Measurements from ENCODE around the gene DUOXA2. TPM values are rescaled to one million over a fixed set of nuclear protein-coding genes. Genes with fewer than 3 reads are reported as not detected.

The DUOXA2 gene
- total and polyA plus RNA-seq, 2 donors (not counting 1 experiment from before 2014, with no cell fraction given), result not detected

- H3K36me3 ChIP-seq (ENCODE audit: control insufficient read depth, insufficient read depth, low read length), result no peaks in the 10 kb centered on the region
- no peak for DNase-seq (ENCODE audit: low read depth in 2 of 2)
- H3K9me3 ChIP-seq (ENCODE audit: control insufficient read depth, insufficient read depth, low read depth, low read length), result no peaks in the 10 kb centered on the region
- peaks cover 19% of the 10 kb centered on the region for H3K27me3 ChIP-seq (ENCODE audit: control insufficient read depth, insufficient read depth, low read length)
- no peak overlapping the region for H2AFZ ChIP-seq (ENCODE audit: low read length)
- H3K9ac ChIP-seq (ENCODE audit: insufficient read depth, low read length), result no peak overlapping the region
- H4K20me1 ChIP-seq (ENCODE audit: control insufficient read depth, extremely low read depth, insufficient read depth, low read length), result no peaks in the 10 kb centered on the region
- TF ChIP-seq CTCF (conservative IDR thresholded peaks at IDR 0.05 in 1 of 2, IDR thresholded peaks at IDR 0.05 in 1 of 2; ENCODE audit: low read depth in 1 of 2, low read length in 2 of 2) (no peak), EZH2 (IDR thresholded peaks at IDR 0.05; ENCODE audit: low read length, missing control alignments) (no peak)
- no peak overlapping the region for H3K4me3 ChIP-seq (replicated peaks in 1 of 4; ENCODE audit: control extremely low read depth in 1 of 4, insufficient read depth in 1 of 4, low read depth in 3 of 4, low read length in 4 of 4)
- no peaks in the 10 kb centered on the region for H3K79me2 ChIP-seq (ENCODE audit: control insufficient read depth, insufficient read depth, low read length)
- H3K27ac ChIP-seq (ENCODE audit: insufficient read depth, low read length), result no peak overlapping the region
- no peaks in the 10 kb centered on the region for H3K4me1 ChIP-seq (ENCODE audit: control insufficient read depth, extremely low read depth, insufficient read depth, low read length)
- no peak overlapping the region for H3K4me2 ChIP-seq (ENCODE audit: extremely low read depth, insufficient read depth, low read length)
These were observed 7.9 kb upstream of the DUOXA2 start for GRCh38 chr15:45106002-45106790.

GRCh38 chr15:45107941-45108630, 6.0 kb upstream of the DUOXA2 start:
- Histone ChIP-seq H3K9me3 (ENCODE audit: control insufficient read depth, insufficient read depth, low read depth, low read length) (no peaks in the 10 kb centered on the region), H3K27me3 (ENCODE audit: control insufficient read depth, insufficient read depth, low read length) (peaks cover 32% of the 10 kb centered on the region), H3K79me2 (ENCODE audit: control insufficient read depth, insufficient read depth, low read length) (no peaks in the 10 kb centered on the region), H4K20me1 (ENCODE audit: control insufficient read depth, extremely low read depth, insufficient read depth, low read length) (no peaks in the 10 kb centered on the region), H3K4me1 (ENCODE audit: control insufficient read depth, extremely low read depth, insufficient read depth, low read length) (no peaks in the 10 kb centered on the region), H3K4me2 (ENCODE audit: extremely low read depth, insufficient read depth, low read length) (no peak overlapping the region), H3K27ac (ENCODE audit: insufficient read depth, low read length) (no peak overlapping the region), H3K36me3 (ENCODE audit: control insufficient read depth, insufficient read depth, low read length) (no peaks in the 10 kb centered on the region), H3K9ac (ENCODE audit: insufficient read depth, low read length) (no peak overlapping the region), H3K4me3 (replicated peaks in 1 of 4; ENCODE audit: control extremely low read depth in 1 of 4, insufficient read depth in 1 of 4, low read depth in 3 of 4, low read length in 4 of 4) (no peak overlapping the region), H2AFZ (ENCODE audit: low read length) (no peak overlapping the region)
- no peak for TF ChIP-seq CTCF (conservative IDR thresholded peaks at IDR 0.05 in 1 of 2, IDR thresholded peaks at IDR 0.05 in 1 of 2; ENCODE audit: low read depth in 1 of 2, low read length in 2 of 2)
- TF ChIP-seq EZH2 (IDR thresholded peaks at IDR 0.05; ENCODE audit: low read length, missing control alignments), result no peak
- no peak for DNase-seq (ENCODE audit: low read depth in 2 of 2)

GRCh38 chr15:45110256-45110820, 3.8 kb upstream of the DUOXA2 start:
- DNase-seq (ENCODE audit: low read depth in 2 of 2), result no peak
- TF ChIP-seq CTCF (conservative IDR thresholded peaks at IDR 0.05 in 1 of 2, IDR thresholded peaks at IDR 0.05 in 1 of 2; ENCODE audit: low read depth in 1 of 2, low read length in 2 of 2) (no peak), EZH2 (IDR thresholded peaks at IDR 0.05; ENCODE audit: low read length, missing control alignments) (no peak)

More at GRCh38 chr15:45110256-45110820, 3.8 kb upstream of the DUOXA2 start:
- Histone ChIP-seq H4K20me1 (ENCODE audit: control insufficient read depth, extremely low read depth, insufficient read depth, low read length) (no peaks in the 10 kb centered on the region), H3K27me3 (ENCODE audit: control insufficient read depth, insufficient read depth, low read length) (peaks cover 55% of the 10 kb centered on the region), H3K4me3 (replicated peaks in 1 of 4; ENCODE audit: control extremely low read depth in 1 of 4, insufficient read depth in 1 of 4, low read depth in 3 of 4, low read length in 4 of 4) (no peak overlapping the region), H3K9me3 (ENCODE audit: control insufficient read depth, insufficient read depth, low read depth, low read length) (no peaks in the 10 kb centered on the region), H3K36me3 (ENCODE audit: control insufficient read depth, insufficient read depth, low read length) (no peaks in the 10 kb centered on the region), H3K4me2 (ENCODE audit: extremely low read depth, insufficient read depth, low read length) (no peak overlapping the region), H2AFZ (ENCODE audit: low read length) (no peak overlapping the region), H3K27ac (ENCODE audit: insufficient read depth, low read length) (no peak overlapping the region), H3K4me1 (ENCODE audit: control insufficient read depth, extremely low read depth, insufficient read depth, low read length) (no peaks in the 10 kb centered on the region), H3K79me2 (ENCODE audit: control insufficient read depth, insufficient read depth, low read length) (no peaks in the 10 kb centered on the region), H3K9ac (ENCODE audit: insufficient read depth, low read length) (no peak overlapping the region)
